PC-3 (cell line): Measurements from ENCODE around the gene NOL4L.

Source experiments
- CTCF ChIP-seq: fragments of 300-600 bp; sonication (generic); conservative IDR thresholded peaks from 2 replicates; pipeline ENCODE4 v1.5.1; 2017; ENCODE audit warnings: antibody characterized with exemption, low read depth, mild to moderate bottlenecking, low read length
- EZH2 ChIP-seq: fragments of 300-600 bp; sonication (generic); IDR thresholded peaks from one replicate; pipeline ENCODE4 v1.6.1; 2017; ENCODE audit warnings: antibody characterized with exemption, mild to moderate bottlenecking, low read length; ENCODE audit not compliant: unreplicated experiment

GRCh38 chr20:32522526-32522775, 62.7 kb downstream of the NOL4L start:
- TF ChIP-seq CTCF (no peak), EZH2 (no peak)
